Measurements from ENCODE around the gene KCTD13.

- no peak for TF ChIP-seq PREB (CRISPR knock-in tag; IDR thresholded peaks at IDR 0.05; ENCODE audit: borderline replicate concordance)
- TF ChIP-seq CTCF (IDR thresholded peaks at IDR 0.05): no peak
- TF ChIP-seq CREM (CRISPR knock-in tag; IDR thresholded peaks at IDR 0.05): no peak
- no peak for TF ChIP-seq MYBL2 (CRISPR knock-in tag; IDR thresholded peaks at IDR 0.05)
- no peak for TF ChIP-seq MAX (CRISPR knock-in tag; IDR thresholded peaks at IDR 0.05)
- no peak for TF ChIP-seq CREB1 (CRISPR knock-in tag; IDR thresholded peaks at IDR 0.05)
- no peak for TF ChIP-seq KAT7 (CRISPR knock-in tag; IDR thresholded peaks at IDR 0.05; ENCODE audit: borderline replicate concordance)
- TF ChIP-seq FOXJ3 (CRISPR knock-in tag; IDR thresholded peaks at IDR 0.05; ENCODE audit: borderline replicate concordance): no peak
- no peak for TF ChIP-seq ESRRA (CRISPR knock-in tag; IDR thresholded peaks at IDR 0.05; ENCODE audit: borderline replicate concordance)
- no peak for TF ChIP-seq NR2C2 (CRISPR knock-in tag; IDR thresholded peaks at IDR 0.05)
- TF ChIP-seq ZNF512 (CRISPR knock-in tag; IDR thresholded peaks at IDR 0.05; ENCODE audit: borderline replicate concordance): no peak
- no peak for TF ChIP-seq SP1 (CRISPR knock-in tag; conservative IDR thresholded peaks at IDR 0.05)
- no peak for TF ChIP-seq NFE2L1 (CRISPR knock-in tag; IDR thresholded peaks at IDR 0.05)
Measured at GRCh38 chr16:29926711-29927052, 656 bp upstream of the KCTD13 start.

Data from WTC11 (cell line).